SHP77 (cell line): Measurements from ENCODE around the gene BGN.

ENCODE experiments used
- DNase-seq, 2 experiments: peaks; one replicate each; lab custom pipeline; 2025; lab: John Stamatoyannopoulos, UW

BGN gene

GRCh38 chrX:153494541-153495361, at the start of gene BGN:
TSS of gene BGN (plus strand) at chrX:153494980. CDS start at chrX:153504632, 9,652 bp downstream.
- no peak for DNase-seq

GRCh38 chrX:153445106-153445855, 49.5 kb upstream of the BGN start:
- no peak for DNase-seq

GRCh38 chrX:153445856-153446635, 48.7 kb upstream of the BGN start, which contains the start of gene TREX2:
TSS of gene TREX2 (minus strand) at chrX:153446056. CDS start at chrX:153445430, 626 bp downstream.
- no peak for DNase-seq

GRCh38 chrX:153446636-153446936, 48.2 kb upstream of the BGN start:
- no peak for DNase-seq

- no peak for DNase-seq
Measured at GRCh38 chrX:153446950-153447580, 47.7 kb upstream of the BGN start.

GRCh38 chrX:153447581-153447960, 47.2 kb upstream of the BGN start:
- DNase-seq = no peak

GRCh38 chrX:153448556-153449367, 46.0 kb upstream of the BGN start:
- DNase-seq = no peak

- no peak for DNase-seq
Measured at GRCh38 chrX:153449368-153450113, 45.2 kb upstream of the BGN start.

GRCh38 chrX:153450114-153450948, 44.4 kb upstream of the BGN start:
- no peak for DNase-seq

- no peak for DNase-seq
Measured at GRCh38 chrX:153450949-153451277, 43.9 kb upstream of the BGN start.

GRCh38 chrX:153454901-153455550, 39.8 kb upstream of the BGN start:
- no peak for DNase-seq

GRCh38 chrX:153455571-153455970, 39.2 kb upstream of the BGN start:
- DNase-seq = no peak

- no peak for DNase-seq
Measured at GRCh38 chrX:153456161-153456560, 38.6 kb upstream of the BGN start.

- DNase-seq = no peak
Measured at GRCh38 chrX:153456704-153457103, 38.1 kb upstream of the BGN start.

- no peak for DNase-seq
Measured at GRCh38 chrX:153457136-153457825, 37.5 kb upstream of the BGN start.

- no peak for DNase-seq
Measured at GRCh38 chrX:153457827-153458466, 36.8 kb upstream of the BGN start.

GRCh38 chrX:153458476-153458875, 36.3 kb upstream of the BGN start:
- no peak for DNase-seq

- DNase-seq = no peak
Measured at GRCh38 chrX:153459986-153460385, 34.8 kb upstream of the BGN start.
